OCI-M2 (cell line): ENCODE results near the gene PSTK.

Source experiments
- DNase-seq: peaks from one replicate; lab custom pipeline; 2025; ENCODE audit not compliant: unreplicated experiment; lab: John Stamatoyannopoulos, UW

Gene PSTK

GRCh38 chr10:122990278-122990677 is 10.1 kb downstream of the PSTK start:
- DNase-seq = no peak

GRCh38 chr10:122992031-122992585 is 11.9 kb downstream of the PSTK start:
- DNase-seq = no peak

GRCh38 chr10:122993797-122994336 is 13.7 kb downstream of the PSTK start:
- no peak for DNase-seq

GRCh38 chr10:122995936-122996335 is 15.7 kb downstream of the PSTK start:
- DNase-seq = no peak

- no peak for DNase-seq
Observed at GRCh38 chr10:122997864-122998263, 17.7 kb downstream of the PSTK start.

- no peak for DNase-seq
Observed at GRCh38 chr10:122998360-122998917, 18.2 kb downstream of the PSTK start.

GRCh38 chr10:122998934-122999333 is 18.7 kb downstream of the PSTK start:
- DNase-seq = no peak

- DNase-seq = no peak
Observed at GRCh38 chr10:122999347-122999746, 19.1 kb downstream of the PSTK start.

GRCh38 chr10:123000155-123000554 is 20.0 kb downstream of the PSTK start:
- DNase-seq = no peak

GRCh38 chr10:123001370-123001769 is 21.2 kb downstream of the PSTK start:
- DNase-seq = no peak

GRCh38 chr10:123004298-123004697 is 24.1 kb downstream of the PSTK start:
- DNase-seq = no peak

GRCh38 chr10:123007558-123008354 is 27.6 kb downstream of the PSTK start:
- no peak for DNase-seq

- peak; percentile 23 for DNase-seq
Observed at GRCh38 chr10:123008355-123009104, 28.3 kb downstream of the PSTK start, which contains the start of the genes ACADSB and IKZF5. ACADSB (plus strand) TSS chr10:123009006; CDS start chr10:123009030, 24 bp downstream. IKZF5 (minus strand) TSS chr10:123008795; CDS start chr10:122998625, 10,170 bp downstream.

- DNase-seq = no peak
Observed at GRCh38 chr10:123009105-123009820, 29.1 kb downstream of the PSTK start.

GRCh38 chr10:123011987-123012386 is 31.8 kb downstream of the PSTK start:
- no peak for DNase-seq

- no peak for DNase-seq
Observed at GRCh38 chr10:123013456-123014419, 33.5 kb downstream of the PSTK start.

GRCh38 chr10:123014772-123015171 is 34.6 kb downstream of the PSTK start:
- no peak for DNase-seq

- DNase-seq = no peak
Observed at GRCh38 chr10:123016228-123016627, 36.0 kb downstream of the PSTK start.

- DNase-seq = no peak
Observed at GRCh38 chr10:123017421-123018165, 37.4 kb downstream of the PSTK start.
